SH-SY5Y (cell line): Measurements from ENCODE around the gene MTTP.
A peak's percentile ranks its signal among the peaks of the same experiment; 100 is the strongest.

Experiments used
- GATA2 ChIP-seq: IDR thresholded peaks from 2 replicates; pipeline ENCODE4 v1.6.1; 2011; ENCODE audit warnings: mild to moderate bottlenecking, low read depth, low read length
- GATA3 ChIP-seq: IDR thresholded peaks from 2 replicates; pipeline ENCODE4 v1.6.1; 2011; ENCODE audit warnings: low read depth, mild to moderate bottlenecking, low read length, moderate library complexity

The MTTP gene

DNA sequence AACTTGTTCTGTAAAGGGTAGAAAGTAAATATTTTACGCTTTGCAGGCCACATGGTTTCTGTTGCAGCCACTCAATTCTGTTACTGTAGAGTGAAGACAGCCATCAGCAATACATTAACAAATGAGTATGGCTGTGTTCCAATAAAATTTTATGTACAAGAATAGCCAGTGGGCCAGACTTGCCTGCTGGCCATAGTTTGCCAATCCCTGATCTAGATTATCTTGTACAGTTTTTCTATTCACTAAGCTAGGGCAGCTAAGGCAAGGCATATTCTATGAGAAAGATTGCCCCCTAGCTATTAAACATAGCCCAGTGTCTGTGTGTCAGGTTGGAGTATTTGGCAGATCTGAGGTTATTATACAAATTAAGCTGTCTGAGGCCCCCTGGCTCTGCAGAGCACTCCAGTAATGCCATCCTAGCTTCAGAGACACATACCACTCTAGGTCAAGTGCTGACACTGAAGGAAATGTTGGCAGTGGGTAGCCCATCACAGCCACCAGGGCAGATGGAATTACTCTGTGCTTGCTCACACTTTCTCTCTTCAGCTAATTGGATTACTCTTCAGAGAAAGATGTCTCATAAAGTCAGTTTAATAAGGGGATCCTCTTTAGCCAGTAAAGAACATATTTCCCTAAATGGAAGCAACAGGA, 40.7 kb downstream of the MTTP start:
- no peak for TF ChIP-seq GATA3
- TF ChIP-seq GATA2: peak; percentile 32; the same call in 1 of the 2 replicates

- TF ChIP-seq GATA3 (no peak), GATA2 (no peak)
Measured at GRCh38 chr4:99617374-99617773, 42.8 kb downstream of the MTTP start.

GRCh38 chr4:99622341-99622740, 47.7 kb downstream of the MTTP start:
- TF ChIP-seq GATA2 (no peak), GATA3 (no peak)

- TF ChIP-seq GATA3 (no peak), GATA2 (no peak)
Measured at GRCh38 chr4:99624141-99624719, 49.6 kb downstream of the MTTP start.

- TF ChIP-seq GATA3 (no peak), GATA2 (no peak)
Measured at GRCh38 chr4:99625369-99625768, 50.7 kb downstream of the MTTP start.

GRCh38 chr4:99628040-99628439, 53.4 kb downstream of the MTTP start:
- TF ChIP-seq GATA2 (no peak), GATA3 (no peak)

DNA sequence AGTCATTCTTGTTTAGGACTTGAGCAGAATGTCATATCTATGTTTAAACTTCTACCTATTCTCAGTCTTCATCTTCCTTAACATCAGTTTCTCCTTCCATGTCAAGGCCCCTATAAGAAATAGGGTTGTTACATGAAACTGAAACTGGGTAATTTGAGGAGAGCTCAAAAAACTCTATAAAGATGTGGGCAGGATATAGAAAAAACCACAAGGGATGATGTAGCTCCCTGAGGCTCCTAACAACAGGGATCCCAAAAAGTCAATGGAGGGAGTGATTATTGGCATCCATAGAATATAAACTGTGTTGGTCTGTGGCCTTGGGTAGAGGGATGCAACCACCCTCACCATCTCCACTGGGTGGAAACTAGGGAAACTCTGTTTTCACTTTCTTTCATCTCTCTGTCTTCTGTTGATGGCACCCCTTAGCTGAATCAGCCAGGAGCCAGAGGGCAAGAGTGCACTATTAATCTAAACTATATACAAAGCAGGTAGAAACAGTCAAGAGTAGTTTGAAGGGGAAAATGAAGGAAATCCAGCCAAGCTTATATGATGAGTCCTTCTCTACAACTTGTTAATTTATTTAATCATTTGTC, 55.4 kb downstream of the MTTP start:
- TF ChIP-seq GATA2 (no peak), GATA3 (no peak)

DNA sequence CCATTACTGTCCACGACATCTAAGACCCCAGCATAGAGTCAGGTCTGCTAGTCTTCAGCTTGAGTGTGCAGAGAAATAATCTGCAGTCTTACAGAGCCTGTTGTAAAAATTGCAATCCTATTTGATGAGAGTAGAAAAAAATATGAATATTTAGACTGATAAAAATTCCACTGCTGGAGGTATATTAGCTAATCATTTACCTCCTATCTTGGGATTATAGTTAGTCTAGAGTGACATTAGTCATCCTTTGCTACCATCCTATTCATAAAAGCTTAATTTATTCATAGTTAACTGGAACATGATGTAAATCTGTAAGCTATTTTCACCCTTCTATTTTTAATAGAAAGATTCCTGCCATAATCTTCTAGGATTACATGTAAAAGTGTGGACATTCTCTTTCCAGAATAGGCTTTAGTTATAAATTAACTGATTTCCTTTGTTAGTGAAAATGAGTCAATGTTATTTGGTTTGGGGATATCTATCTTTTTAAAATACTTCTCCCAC, 56.3 kb downstream of the MTTP start:
- TF ChIP-seq GATA3 (no peak), GATA2 (no peak)

DNA sequence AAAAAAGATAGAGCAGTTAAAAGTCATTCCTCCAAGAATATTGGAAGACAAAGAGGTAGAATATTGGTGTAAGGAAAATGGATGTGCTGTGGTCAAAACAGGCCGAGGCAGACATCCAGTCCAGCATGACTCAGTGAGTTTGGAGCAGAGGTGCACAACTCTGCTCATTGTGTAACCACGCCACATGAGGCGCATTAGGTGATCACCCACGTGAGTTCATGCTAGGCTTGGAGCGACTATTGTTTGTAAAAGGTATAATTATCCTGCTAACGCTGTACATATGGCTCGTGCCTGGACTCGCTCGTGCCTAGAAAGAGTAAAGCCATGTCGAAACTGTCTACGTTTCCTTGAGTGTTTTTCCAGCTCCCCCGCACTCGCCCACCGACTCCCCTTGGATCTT, 59.1 kb downstream of the MTTP start:
- no peak for TF ChIP-seq GATA3

DNA sequence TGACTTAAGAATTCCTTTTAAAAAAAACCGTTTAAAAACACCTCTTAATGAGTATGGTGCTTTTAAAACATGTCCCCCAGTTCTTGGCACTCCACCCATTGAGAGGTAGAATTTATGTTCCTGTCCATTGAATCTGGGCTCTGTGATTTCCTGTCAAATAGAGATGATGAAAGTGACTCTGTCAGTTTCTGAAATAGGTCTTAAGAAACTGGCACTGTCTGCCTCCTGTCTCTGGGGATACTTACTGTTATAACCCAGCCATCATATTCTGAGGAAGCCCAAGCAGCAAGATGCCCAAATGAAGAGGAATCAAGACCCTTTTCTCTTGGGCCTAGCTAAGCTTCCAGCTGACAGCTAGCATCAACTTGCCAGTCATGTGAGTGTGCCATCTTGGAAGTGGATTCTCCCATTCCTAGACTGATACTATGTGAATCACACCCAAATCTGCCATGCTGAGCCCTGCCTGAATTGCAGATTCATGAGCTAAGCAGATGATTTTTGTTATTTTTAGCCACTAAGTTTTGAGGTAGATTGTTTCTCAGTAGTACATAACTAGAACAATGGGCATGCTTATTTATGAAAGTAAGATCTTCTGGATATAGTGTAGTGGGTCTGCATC, 60.2 kb downstream of the MTTP start:
- TF ChIP-seq GATA2: no peak
- TF ChIP-seq GATA3: no peak

DNA sequence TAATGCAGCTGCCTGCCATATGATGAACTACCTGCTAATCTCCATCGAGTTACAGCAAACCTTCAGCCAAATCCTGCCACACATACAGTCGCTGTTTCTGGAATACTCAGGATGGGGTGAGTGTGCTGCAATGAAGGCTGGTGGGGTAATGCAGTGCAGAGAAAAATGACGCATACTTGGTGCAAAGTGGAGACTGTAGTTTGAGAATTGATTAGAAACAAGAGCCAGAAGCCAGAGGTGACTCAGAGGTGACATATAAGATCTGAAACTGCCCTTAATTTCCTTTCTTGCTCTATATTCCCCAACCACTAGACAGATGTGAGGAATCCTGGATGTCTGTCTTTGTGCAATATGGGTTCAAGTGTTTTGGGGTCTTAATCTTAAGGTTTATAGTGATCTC, 61.0 kb downstream of the MTTP start:
- TF ChIP-seq GATA2 (no peak), GATA3 (no peak)

GRCh38 chr4:99636422-99636821, 61.8 kb downstream of the MTTP start:
- TF ChIP-seq GATA2 (no peak), GATA3 (no peak)

GRCh38 chr4:99637174-99637573, 62.5 kb downstream of the MTTP start:
- no peak for TF ChIP-seq GATA3

DNA sequence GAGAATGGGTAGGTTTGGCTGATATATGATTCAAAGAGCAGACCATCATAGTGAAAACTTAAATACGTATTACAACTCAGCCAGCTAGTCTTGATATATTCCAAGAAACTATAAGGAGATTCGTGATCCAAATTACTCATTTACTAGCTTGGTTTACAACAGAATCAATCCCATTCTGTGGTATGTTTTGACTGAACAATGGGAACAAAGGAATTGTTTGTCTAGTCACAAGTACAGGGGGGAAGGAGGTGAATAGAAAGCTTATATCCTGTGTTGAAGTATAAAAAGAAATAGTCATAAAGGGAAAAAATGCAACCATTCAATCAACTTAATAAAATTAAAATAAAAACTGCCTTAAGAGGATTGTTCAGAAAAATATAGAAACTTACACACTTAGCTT, 66.1 kb downstream of the MTTP start:
- TF ChIP-seq GATA3 (no peak), GATA2 (no peak)
